Lung (tissue), 12 donors: ENCODE data around the gene DOCK2. TPM values are rescaled to one million over a fixed set of nuclear protein-coding genes. Genes with fewer than 3 reads are reported as not detected.

ENCODE experiments used
- ATAC-seq: fragments of 200-7000 bp; cut with Tn5 transposase; one replicate; pipeline ENCODE4 v1.9.1; 2020; ENCODE audit warnings: moderate number of reproducible peaks; ENCODE audit not compliant: insufficient read depth, low FRiP score
- DNase-seq, 3 donors: peaks; one replicate each; pipeline ENCODE4 v3.0.0-alpha.2; 2013 to 2017
- H3K27ac ChIP-seq, 2 donors: one replicate each; pipeline ENCODE4 v1.5.1; 2013; ENCODE audit warnings: mild to moderate bottlenecking in 2 of 2, moderate library complexity in 2 of 2, control low read depth in 1 of 2, inconsistent platforms in 1 of 2, low read depth in 1 of 2, low read length in 1 of 2
- H3K27me3 ChIP-seq, 3 donors: one replicate each; pipeline ENCODE4 v1.5.1; 2013; ENCODE audit warnings: low read length in 2 of 3; ENCODE audit not compliant: control insufficient read depth in 3 of 3, insufficient read depth in 3 of 3
- H3K36me3 ChIP-seq, 4 donors: one replicate each; pipeline ENCODE4 v1.5.1; 2013; ENCODE audit warnings: low read length in 4 of 4, mild to moderate bottlenecking in 1 of 4, moderate library complexity in 1 of 4; ENCODE audit not compliant: control insufficient read depth in 4 of 4, insufficient read depth in 4 of 4
- H3K4me1 ChIP-seq, 5 donors: one replicate each; pipeline ENCODE4 v1.5.1; 2013; ENCODE audit warnings: low read length in 5 of 5, mild to moderate bottlenecking in 2 of 5, moderate library complexity in 1 of 5; ENCODE audit not compliant: control insufficient read depth in 5 of 5, insufficient read depth in 5 of 5
- H3K4me3 ChIP-seq: one replicate; pipeline ENCODE4 v1.5.1; 2013; ENCODE audit warnings: mild to moderate bottlenecking, control low read depth, moderate library complexity
- H3K9ac ChIP-seq, 2 donors: one replicate each; pipeline ENCODE4 v1.5.1; 2013; ENCODE audit warnings: low read length in 2 of 2, control low read depth in 1 of 2; ENCODE audit not compliant: insufficient read depth in 1 of 2
- H3K9me3 ChIP-seq, 4 donors: one replicate each; pipeline ENCODE4 v1.5.1; 2013; ENCODE audit warnings: low read length in 3 of 4, mild to moderate bottlenecking in 1 of 4, moderate library complexity in 1 of 4; ENCODE audit not compliant: control insufficient read depth in 4 of 4, insufficient read depth in 3 of 4
- WGBS, 2 donors: extraction: QIAGEN DNeasy Blood & Tissue Kit; methylation state at CpG; one replicate each; pipeline ENCODE4 v1.1.7; 2013; 5-methylcytosine and 5-hydroxymethylcytosine counted together
- polyA plus RNA-seq, 2 donors: library from polyadenylated mRNA; stranded (reverse); fragments of 200-250 nt; gene quantifications; one replicate each; pipeline ENCODE4 v1.2.1, GENCODE V29; 2013
- total RNA-seq, 2 donors: library from RNA; depleted of rRNA in 1 of 2; stranded (reverse); fragments of >200 nt in 1 of 2; gene quantifications; one replicate each; pipeline ENCODE4 v1.2.1, GENCODE V29; 2014 to 2021
- TF ChIP-seq, protein P1 (sequence below): IDR thresholded peaks from 2 replicates; pipeline ENCODE4 v1.5.1; 2012; ENCODE audit warnings: mild to moderate bottlenecking; ENCODE audit errors: control extremely low read depth, extremely low read depth
- donor health status: control.
- donor health status: control.
- donor health status: Bipolar disorder and iron deficiency.
- donor health status: healthy.
- donor health status: DM: yes; HTN: yes; CAD: no.

Gene DOCK2
- total and polyA plus RNA-seq, 4 donors: 9.6 to 66.6 (median 43.4) TPM

GRCh38 chr5:169731221-169731620 is 94.1 kb downstream of the DOCK2 start:
- H3K36me3 ChIP-seq: no peaks in the 10 kb centered on the region
- no peak overlapping the region for H3K4me3 ChIP-seq
- DNase-seq (no peak), ATAC-seq (no peak)
- WGBS, 2 donors: 91 to 97% methylated on average over 6 of the region's 6 CpGs
- no peaks in the 10 kb centered on the region for H3K4me1 ChIP-seq
- H3K9me3 ChIP-seq: no peaks in the 10 kb centered on the region
- H3K27ac ChIP-seq: no peak overlapping the region
- TF ChIP-seq, protein P1, sequence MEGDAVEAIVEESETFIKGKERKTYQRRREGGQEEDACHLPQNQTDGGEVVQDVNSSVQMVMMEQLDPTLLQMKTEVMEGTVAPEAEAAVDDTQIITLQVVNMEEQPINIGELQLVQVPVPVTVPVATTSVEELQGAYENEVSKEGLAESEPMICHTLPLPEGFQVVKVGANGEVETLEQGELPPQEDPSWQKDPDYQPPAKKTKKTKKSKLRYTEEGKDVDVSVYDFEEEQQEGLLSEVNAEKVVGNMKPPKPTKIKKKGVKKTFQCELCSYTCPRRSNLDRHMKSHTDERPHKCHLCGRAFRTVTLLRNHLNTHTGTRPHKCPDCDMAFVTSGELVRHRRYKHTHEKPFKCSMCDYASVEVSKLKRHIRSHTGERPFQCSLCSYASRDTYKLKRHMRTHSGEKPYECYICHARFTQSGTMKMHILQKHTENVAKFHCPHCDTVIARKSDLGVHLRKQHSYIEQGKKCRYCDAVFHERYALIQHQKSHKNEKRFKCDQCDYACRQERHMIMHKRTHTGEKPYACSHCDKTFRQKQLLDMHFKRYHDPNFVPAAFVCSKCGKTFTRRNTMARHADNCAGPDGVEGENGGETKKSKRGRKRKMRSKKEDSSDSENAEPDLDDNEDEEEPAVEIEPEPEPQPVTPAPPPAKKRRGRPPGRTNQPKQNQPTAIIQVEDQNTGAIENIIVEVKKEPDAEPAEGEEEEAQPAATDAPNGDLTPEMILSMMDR: no peak
- no peak overlapping the region for H3K9ac ChIP-seq
- no peaks in the 10 kb centered on the region for H3K27me3 ChIP-seq

GRCh38 chr5:169732841-169733240 is 95.8 kb downstream of the DOCK2 start:
- Histone ChIP-seq H3K27ac (no peak overlapping the region), H3K9ac (no peak overlapping the region), H3K27me3 (no peaks in the 10 kb centered on the region), H3K4me1 (no peaks in the 10 kb centered on the region), H3K36me3 (no peaks in the 10 kb centered on the region), H3K4me3 (no peak overlapping the region), H3K9me3 (no peaks in the 10 kb centered on the region)
- TF ChIP-seq, protein P1: no peak
- DNase-seq (no peak), ATAC-seq (no peak)
- 20 to 65% methylated on average over 1 of the region's 1 CpG for WGBS, 2 donors

- Histone ChIP-seq H3K4me3 (no peak overlapping the region), H3K27me3 (no peaks in the 10 kb centered on the region), H3K9ac (no peak overlapping the region), H3K27ac (no peak overlapping the region), H3K4me1 (no peaks in the 10 kb centered on the region), H3K9me3 (no peaks in the 10 kb centered on the region), H3K36me3 (no peaks in the 10 kb centered on the region)
- DNase-seq: no peak
- TF ChIP-seq, protein P1: no peak
- 92 to 93% methylated on average over 3 of the region's 3 CpGs for WGBS, 2 donors
- no peak for ATAC-seq
These were observed 98.8 kb downstream of the DOCK2 start for GRCh38 chr5:169735913-169736312.

DNA sequence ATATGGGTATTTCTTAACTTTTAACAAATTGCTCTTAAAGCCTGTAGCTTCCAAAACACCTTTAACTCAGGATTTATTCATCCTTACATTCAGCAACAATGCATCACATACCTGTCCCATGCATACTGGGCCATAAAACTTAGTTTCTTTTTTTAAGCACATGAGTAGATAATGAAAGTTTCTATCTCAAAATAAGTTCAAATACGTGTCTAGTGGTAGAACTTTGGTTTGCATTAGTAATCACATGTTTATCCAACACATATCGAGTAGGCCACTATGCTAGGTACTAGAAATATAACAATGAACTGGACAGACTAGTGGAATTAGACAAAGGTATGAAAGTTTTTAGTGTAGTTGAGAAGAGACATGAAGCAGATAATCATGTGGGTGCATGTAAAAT is 99.6 kb downstream of the DOCK2 start:
- Histone ChIP-seq H3K4me3 (no peak overlapping the region), H3K9me3 (no peaks in the 10 kb centered on the region), H3K36me3 (no peaks in the 10 kb centered on the region), H3K9ac (no peak overlapping the region), H3K27ac (no peak overlapping the region), H3K27me3 (no peaks in the 10 kb centered on the region), H3K4me1 (no peaks in the 10 kb centered on the region)
- DNase-seq (no peak), ATAC-seq (no peak)
- 89 to 97% methylated on average over 2 of the region's 2 CpGs for WGBS, 2 donors
- TF ChIP-seq, protein P1: no peak
